ENCODE data around the gene LSR. TPM values are rescaled to one million over a fixed set of nuclear protein-coding genes. Genes with fewer than 3 reads are reported as not detected.

Gene LSR
- polyA plus RNA-seq, 1 donor (not counting 4 experiments of a cell fraction or from before 2014, with no cell fraction given): 51.3 TPM

GRCh38 chr19:35274323-35274722, 25.5 kb downstream of the LSR start:
- dilution Hi-C loops (cut with MboI; ENCODE audit: extremely low pct_ligation_motif_present, low sequenced_read_pairs): no loop called here
- Histone ChIP-seq H3K4me1 (ENCODE audit: control insufficient read depth, extremely low read depth, insufficient read depth, low read length) (no peaks in the 10 kb centered on the region), H2AFZ (ENCODE audit: control insufficient read depth, low read length) (no peak overlapping the region), H4K20me1 (ENCODE audit: control insufficient read depth, extremely low read depth, insufficient read depth, low read length) (no peaks in the 10 kb centered on the region), H3K9me3 (ENCODE audit: control insufficient read depth, low read depth, low read length) (no peaks in the 10 kb centered on the region), H3K9ac (ENCODE audit: control insufficient read depth, extremely low read depth, insufficient read depth, low read length) (no peak overlapping the region), H3K36me3 (ENCODE audit: control insufficient read depth in 2 of 2, extremely low read depth in 1 of 2, insufficient read depth in 2 of 2, low read length in 2 of 2) (peaks cover 26 to 36% of the 10 kb centered on the region in 2 experiments), H3K4me3 (ENCODE audit: control insufficient read depth in 2 of 3, extremely low read depth in 1 of 3, insufficient read depth in 2 of 3, low read depth in 1 of 3, low read length in 3 of 3) (no peak overlapping the region), H3K27ac (ENCODE audit: control insufficient read depth, insufficient read depth, low read length) (no peak overlapping the region), H3K79me2 (ENCODE audit: control insufficient read depth, insufficient read depth, low read length) (peaks cover 3% of the 10 kb centered on the region), H3K27me3 (ENCODE audit: control insufficient read depth, extremely low read depth, insufficient read depth, low read length) (no peaks in the 10 kb centered on the region), H3K4me2 (ENCODE audit: control insufficient read depth, extremely low read depth, insufficient read depth, low read depth, low read length) (no peak overlapping the region), H3K9me1 (ENCODE audit: control insufficient read depth, extremely low read depth, insufficient read depth, low read length) (no peaks in the 10 kb centered on the region)
- TF ChIP-seq CTCF (optimal IDR thresholded peaks at IDR 0.05 in 1 of 3, IDR thresholded peaks at IDR 0.05 in 1 of 3, conservative IDR thresholded peaks at IDR 0.05 in 1 of 3; ENCODE audit: extremely low read depth in 1 of 3, insufficient read depth in 2 of 3, low read length in 3 of 3) (no peak), EZH2 (IDR thresholded peaks at IDR 0.05; ENCODE audit: low read length) (no peak)
- no peak for DNase-seq (ENCODE audit: low read depth, low spot score)
- no peak for FAIRE-seq

GRCh38 chr19:35276706-35277281, 28.0 kb downstream of the LSR start:
- Histone ChIP-seq H3K79me2 (ENCODE audit: control insufficient read depth, insufficient read depth, low read length) (no peaks in the 10 kb centered on the region), H2AFZ (ENCODE audit: control insufficient read depth, low read length) (no peak overlapping the region), H3K27ac (ENCODE audit: control insufficient read depth, insufficient read depth, low read length) (no peak overlapping the region), H3K27me3 (ENCODE audit: control insufficient read depth, extremely low read depth, insufficient read depth, low read length) (no peaks in the 10 kb centered on the region), H3K4me3 (ENCODE audit: control insufficient read depth in 2 of 3, extremely low read depth in 1 of 3, insufficient read depth in 2 of 3, low read depth in 1 of 3, low read length in 3 of 3) (no peak overlapping the region), H3K4me2 (ENCODE audit: control insufficient read depth, extremely low read depth, insufficient read depth, low read depth, low read length) (no peak overlapping the region), H3K9me3 (ENCODE audit: control insufficient read depth, low read depth, low read length) (no peaks in the 10 kb centered on the region), H3K4me1 (ENCODE audit: control insufficient read depth, extremely low read depth, insufficient read depth, low read length) (peaks cover 3% of the 10 kb centered on the region), H3K9ac (ENCODE audit: control insufficient read depth, extremely low read depth, insufficient read depth, low read length) (no peak overlapping the region), H3K9me1 (ENCODE audit: control insufficient read depth, extremely low read depth, insufficient read depth, low read length) (no peaks in the 10 kb centered on the region), H4K20me1 (ENCODE audit: control insufficient read depth, extremely low read depth, insufficient read depth, low read length) (no peaks in the 10 kb centered on the region), H3K36me3 (ENCODE audit: control insufficient read depth in 2 of 2, extremely low read depth in 1 of 2, insufficient read depth in 2 of 2, low read length in 2 of 2) (peaks cover 12 to 27% of the 10 kb centered on the region in 2 experiments)
- dilution Hi-C loops (cut with MboI; ENCODE audit: extremely low pct_ligation_motif_present, low sequenced_read_pairs): no loop called here
- DNase-seq (ENCODE audit: low read depth, low spot score) (no peak), FAIRE-seq (no peak)
- TF ChIP-seq EZH2 (IDR thresholded peaks at IDR 0.05; ENCODE audit: low read length): no peak
